ENCODE results near the gene PTGFRN.

PTGFRN gene

GRCh38 chr1:116886291-116886878 lies 23.3 kb upstream of the PTGFRN start:
- in situ Hi-C loops (cut with HindIII; ENCODE audit: low sequenced_read_pairs): loop anchor here (5.0 kb wide), 2 partner anchors 41 to 94 kb away; no protein-coding TSS in a partner anchor

- in situ Hi-C loops (cut with HindIII; ENCODE audit: low sequenced_read_pairs): loop anchor here (5.0 kb wide), 2 partner anchors 40 to 95 kb away; no protein-coding TSS in a partner anchor
These were observed 22.5 kb upstream of the PTGFRN start for GRCh38 chr1:116887212-116887611.

GRCh38 chr1:116889380-116889779 lies 20.3 kb upstream of the PTGFRN start:
- in situ Hi-C loops (cut with HindIII; ENCODE audit: low sequenced_read_pairs): loop anchor here (5.0 kb wide), 2 partner anchors 38 to 97 kb away; no protein-coding TSS in a partner anchor

- in situ Hi-C loops (cut with HindIII; ENCODE audit: low sequenced_read_pairs): no loop called here
These were observed 18.2 kb upstream of the PTGFRN start for GRCh38 chr1:116891396-116892079.

- in situ Hi-C loops (cut with HindIII; ENCODE audit: low sequenced_read_pairs): no loop called here
These were observed 14.6 kb upstream of the PTGFRN start for GRCh38 chr1:116895073-116895472.

GRCh38 chr1:116899529-116899928 lies 10.2 kb upstream of the PTGFRN start:
- in situ Hi-C loops (cut with HindIII; ENCODE audit: low sequenced_read_pairs): no loop called here

GRCh38 chr1:116900471-116901365 lies 9.0 kb upstream of the PTGFRN start:
- in situ Hi-C loops (cut with HindIII; ENCODE audit: low sequenced_read_pairs): no loop called here

GRCh38 chr1:116902027-116902426 lies 7.7 kb upstream of the PTGFRN start:
- in situ Hi-C loops (cut with HindIII; ENCODE audit: low sequenced_read_pairs): no loop called here

GRCh38 chr1:116902723-116903383 lies 6.9 kb upstream of the PTGFRN start:
- in situ Hi-C loops (cut with HindIII; ENCODE audit: low sequenced_read_pairs): no loop called here

GRCh38 chr1:116904791-116905320 lies 4.9 kb upstream of the PTGFRN start:
- in situ Hi-C loops (cut with HindIII; ENCODE audit: low sequenced_read_pairs): no loop called here

- in situ Hi-C loops (cut with HindIII; ENCODE audit: low sequenced_read_pairs): no loop called here
These were observed 2.9 kb upstream of the PTGFRN start for GRCh38 chr1:116906812-116907211.

GRCh38 chr1:116907351-116907750 lies 2.4 kb upstream of the PTGFRN start:
- in situ Hi-C loops (cut with HindIII; ENCODE audit: low sequenced_read_pairs): no loop called here

- in situ Hi-C loops (cut with HindIII; ENCODE audit: low sequenced_read_pairs): no loop called here
These were observed 1.4 kb upstream of the PTGFRN start for GRCh38 chr1:116908266-116908665.

- in situ Hi-C loops (cut with HindIII; ENCODE audit: low sequenced_read_pairs): no loop called here
These were observed 750 bp upstream of the PTGFRN start for GRCh38 chr1:116908820-116909511.

GRCh38 chr1:116910379-116911187 lies 867 bp downstream of the PTGFRN start:
- in situ Hi-C loops (cut with HindIII; ENCODE audit: low sequenced_read_pairs): no loop called here

GRCh38 chr1:116911188-116911553 lies 1.5 kb downstream of the PTGFRN start:
- in situ Hi-C loops (cut with HindIII; ENCODE audit: low sequenced_read_pairs): no loop called here

GRCh38 chr1:116911779-116912469 lies 2.2 kb downstream of the PTGFRN start:
- in situ Hi-C loops (cut with HindIII; ENCODE audit: low sequenced_read_pairs): no loop called here

GRCh38 chr1:116912846-116913245 lies 3.1 kb downstream of the PTGFRN start:
- in situ Hi-C loops (cut with HindIII; ENCODE audit: low sequenced_read_pairs): no loop called here

GRCh38 chr1:116913941-116914340 lies 4.2 kb downstream of the PTGFRN start:
- in situ Hi-C loops (cut with HindIII; ENCODE audit: low sequenced_read_pairs): no loop called here

All from endothelial cell of hepatic sinusoid (primary cell).